ENCODE data around the gene SMYD3. TPM values are rescaled to one million over a fixed set of nuclear protein-coding genes. Genes with fewer than 3 reads are reported as not detected.

The SMYD3 gene
- total and polyA plus RNA-seq, 10 of the 15 experiments (the other 5 are each of a cell fraction or from before 2014, with no cell fraction given) = 18.3 to 54.0 (median 24.8) TPM

- TF ChIP-seq CHD4 (IDR thresholded peaks at IDR 0.05) = no peak
- TF ChIP-seq, protein P1, sequence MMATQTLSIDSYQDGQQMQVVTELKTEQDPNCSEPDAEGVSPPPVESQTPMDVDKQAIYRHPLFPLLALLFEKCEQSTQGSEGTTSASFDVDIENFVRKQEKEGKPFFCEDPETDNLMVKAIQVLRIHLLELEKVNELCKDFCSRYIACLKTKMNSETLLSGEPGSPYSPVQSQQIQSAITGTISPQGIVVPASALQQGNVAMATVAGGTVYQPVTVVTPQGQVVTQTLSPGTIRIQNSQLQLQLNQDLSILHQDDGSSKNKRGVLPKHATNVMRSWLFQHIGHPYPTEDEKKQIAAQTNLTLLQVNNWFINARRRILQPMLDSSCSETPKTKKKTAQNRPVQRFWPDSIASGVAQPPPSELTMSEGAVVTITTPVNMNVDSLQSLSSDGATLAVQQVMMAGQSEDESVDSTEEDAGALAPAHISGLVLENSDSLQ (IDR thresholded peaks at IDR 0.05) = peak; percentile 67
- peak; percentile 80 for TF ChIP-seq NBN (IDR thresholded peaks at IDR 0.05)
- TF ChIP-seq FOXM1 (IDR thresholded peaks at IDR 0.05; ENCODE audit: low read depth, low read length) = peak; percentile 88; the same call in 1 of the 2 replicates
- no peak for TF ChIP-seq SP1 (IDR thresholded peaks at IDR 0.05; ENCODE audit: low read depth, low read length)
- TF ChIP-seq ETV6 (conservative IDR thresholded peaks at IDR 0.05 in 1 of 2, IDR thresholded peaks at IDR 0.05 in 1 of 2; ENCODE audit: borderline replicate concordance in 1 of 2, low read depth in 1 of 2) = peak in 1 of 2 experiments; percentile 98; a peak in 2 of 4 replicates
- TF ChIP-seq BCL11A (IDR thresholded peaks at IDR 0.05; ENCODE audit: low read depth, low read length) = peak; percentile 87
- TF ChIP-seq, protein P2, sequence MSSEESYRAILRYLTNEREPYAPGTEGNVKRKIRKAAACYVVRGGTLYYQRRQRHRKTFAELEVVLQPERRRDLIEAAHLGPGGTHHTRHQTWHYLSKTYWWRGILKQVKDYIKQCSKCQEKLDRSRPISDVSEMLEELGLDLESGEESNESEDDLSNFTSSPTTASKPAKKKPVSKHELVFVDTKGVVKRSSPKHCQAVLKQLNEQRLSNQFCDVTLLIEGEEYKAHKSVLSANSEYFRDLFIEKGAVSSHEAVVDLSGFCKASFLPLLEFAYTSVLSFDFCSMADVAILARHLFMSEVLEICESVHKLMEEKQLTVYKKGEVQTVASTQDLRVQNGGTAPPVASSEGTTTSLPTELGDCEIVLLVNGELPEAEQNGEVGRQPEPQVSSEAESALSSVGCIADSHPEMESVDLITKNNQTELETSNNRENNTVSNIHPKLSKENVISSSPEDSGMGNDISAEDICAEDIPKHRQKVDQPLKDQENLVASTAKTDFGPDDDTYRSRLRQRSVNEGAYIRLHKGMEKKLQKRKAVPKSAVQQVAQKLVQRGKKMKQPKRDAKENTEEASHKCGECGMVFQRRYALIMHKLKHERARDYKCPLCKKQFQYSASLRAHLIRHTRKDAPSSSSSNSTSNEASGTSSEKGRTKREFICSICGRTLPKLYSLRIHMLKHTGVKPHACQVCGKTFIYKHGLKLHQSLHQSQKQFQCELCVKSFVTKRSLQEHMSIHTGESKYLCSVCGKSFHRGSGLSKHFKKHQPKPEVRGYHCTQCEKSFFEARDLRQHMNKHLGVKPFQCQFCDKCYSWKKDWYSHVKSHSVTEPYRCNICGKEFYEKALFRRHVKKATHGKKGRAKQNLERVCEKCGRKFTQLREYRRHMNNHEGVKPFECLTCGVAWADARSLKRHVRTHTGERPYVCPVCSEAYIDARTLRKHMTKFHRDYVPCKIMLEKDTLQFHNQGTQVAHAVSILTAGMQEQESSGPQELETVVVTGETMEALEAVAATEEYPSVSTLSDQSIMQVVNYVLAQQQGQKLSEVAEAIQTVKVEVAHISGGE (CRISPR knock-in tag; IDR thresholded peaks at IDR 0.05) = no peak
- TF ChIP-seq ZBTB4 (CRISPR knock-in tag; IDR thresholded peaks at IDR 0.05) = no peak
- no peak for TF ChIP-seq SUZ12 (IDR thresholded peaks at IDR 0.05; ENCODE audit: unreplicated experiment)
- TF ChIP-seq, protein P3, sequence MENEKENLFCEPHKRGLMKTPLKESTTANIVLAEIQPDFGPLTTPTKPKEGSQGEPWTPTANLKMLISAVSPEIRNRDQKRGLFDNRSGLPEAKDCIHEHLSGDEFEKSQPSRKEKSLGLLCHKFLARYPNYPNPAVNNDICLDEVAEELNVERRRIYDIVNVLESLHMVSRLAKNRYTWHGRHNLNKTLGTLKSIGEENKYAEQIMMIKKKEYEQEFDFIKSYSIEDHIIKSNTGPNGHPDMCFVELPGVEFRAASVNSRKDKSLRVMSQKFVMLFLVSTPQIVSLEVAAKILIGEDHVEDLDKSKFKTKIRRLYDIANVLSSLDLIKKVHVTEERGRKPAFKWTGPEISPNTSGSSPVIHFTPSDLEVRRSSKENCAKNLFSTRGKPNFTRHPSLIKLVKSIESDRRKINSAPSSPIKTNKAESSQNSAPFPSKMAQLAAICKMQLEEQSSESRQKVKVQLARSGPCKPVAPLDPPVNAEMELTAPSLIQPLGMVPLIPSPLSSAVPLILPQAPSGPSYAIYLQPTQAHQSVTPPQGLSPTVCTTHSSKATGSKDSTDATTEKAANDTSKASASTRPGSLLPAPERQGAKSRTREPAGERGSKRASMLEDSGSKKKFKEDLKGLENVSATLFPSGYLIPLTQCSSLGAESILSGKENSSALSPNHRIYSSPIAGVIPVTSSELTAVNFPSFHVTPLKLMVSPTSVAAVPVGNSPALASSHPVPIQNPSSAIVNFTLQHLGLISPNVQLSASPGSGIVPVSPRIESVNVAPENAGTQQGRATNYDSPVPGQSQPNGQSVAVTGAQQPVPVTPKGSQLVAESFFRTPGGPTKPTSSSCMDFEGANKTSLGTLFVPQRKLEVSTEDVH (IDR thresholded peaks at IDR 0.05; ENCODE audit: low read depth, partially characterized antibody) = no peak
- TF ChIP-seq, protein P4, sequence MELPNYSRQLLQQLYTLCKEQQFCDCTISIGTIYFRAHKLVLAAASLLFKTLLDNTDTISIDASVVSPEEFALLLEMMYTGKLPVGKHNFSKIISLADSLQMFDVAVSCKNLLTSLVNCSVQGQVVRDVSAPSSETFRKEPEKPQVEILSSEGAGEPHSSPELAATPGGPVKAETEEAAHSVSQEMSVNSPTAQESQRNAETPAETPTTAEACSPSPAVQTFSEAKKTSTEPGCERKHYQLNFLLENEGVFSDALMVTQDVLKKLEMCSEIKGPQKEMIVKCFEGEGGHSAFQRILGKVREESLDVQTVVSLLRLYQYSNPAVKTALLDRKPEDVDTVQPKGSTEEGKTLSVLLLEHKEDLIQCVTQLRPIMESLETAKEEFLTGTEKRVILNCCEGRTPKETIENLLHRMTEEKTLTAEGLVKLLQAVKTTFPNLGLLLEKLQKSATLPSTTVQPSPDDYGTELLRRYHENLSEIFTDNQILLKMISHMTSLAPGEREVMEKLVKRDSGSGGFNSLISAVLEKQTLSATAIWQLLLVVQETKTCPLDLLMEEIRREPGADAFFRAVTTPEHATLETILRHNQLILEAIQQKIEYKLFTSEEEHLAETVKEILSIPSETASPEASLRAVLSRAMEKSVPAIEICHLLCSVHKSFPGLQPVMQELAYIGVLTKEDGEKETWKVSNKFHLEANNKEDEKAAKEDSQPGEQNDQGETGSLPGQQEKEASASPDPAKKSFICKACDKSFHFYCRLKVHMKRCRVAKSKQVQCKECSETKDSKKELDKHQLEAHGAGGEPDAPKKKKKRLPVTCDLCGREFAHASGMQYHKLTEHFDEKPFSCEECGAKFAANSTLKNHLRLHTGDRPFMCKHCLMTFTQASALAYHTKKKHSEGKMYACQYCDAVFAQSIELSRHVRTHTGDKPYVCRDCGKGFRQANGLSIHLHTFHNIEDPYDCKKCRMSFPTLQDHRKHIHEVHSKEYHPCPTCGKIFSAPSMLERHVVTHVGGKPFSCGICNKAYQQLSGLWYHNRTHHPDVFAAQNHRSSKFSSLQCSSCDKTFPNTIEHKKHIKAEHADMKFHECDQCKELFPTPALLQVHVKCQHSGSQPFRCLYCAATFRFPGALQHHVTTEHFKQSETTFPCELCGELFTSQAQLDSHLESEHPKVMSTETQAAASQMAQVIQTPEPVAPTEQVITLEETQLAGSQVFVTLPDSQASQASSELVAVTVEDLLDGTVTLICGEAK (IDR thresholded peaks at IDR 0.05; ENCODE audit: borderline replicate concordance) = no peak
- peak; percentile 63; the same call in 1 of the 2 replicates for TF ChIP-seq PML (IDR thresholded peaks at IDR 0.05; ENCODE audit: low read length)
- TF ChIP-seq, protein P5, sequence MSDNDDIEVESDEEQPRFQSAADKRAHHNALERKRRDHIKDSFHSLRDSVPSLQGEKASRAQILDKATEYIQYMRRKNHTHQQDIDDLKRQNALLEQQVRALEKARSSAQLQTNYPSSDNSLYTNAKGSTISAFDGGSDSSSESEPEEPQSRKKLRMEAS (IDR thresholded peaks at IDR 0.05; ENCODE audit: low read depth, low read length) = no peak
- TF ChIP-seq RAD51 (IDR thresholded peaks at IDR 0.05) = no peak
Measured at GRCh38 chr1:246329900-246330299, 177.2 kb downstream of the SMYD3 start (continued).
